GM18868 (cell line): ENCODE measurements around the gene IER3.

Experiments used
- ATAC-seq: cut with Tn5 transposase; IDR thresholded peaks from one replicate; pipeline ENCODE4 v1.9.1; 2021; ENCODE audit warnings: mild to moderate bottlenecking, moderate library complexity; ENCODE audit not compliant: unreplicated experiment

Gene IER3, protein sequence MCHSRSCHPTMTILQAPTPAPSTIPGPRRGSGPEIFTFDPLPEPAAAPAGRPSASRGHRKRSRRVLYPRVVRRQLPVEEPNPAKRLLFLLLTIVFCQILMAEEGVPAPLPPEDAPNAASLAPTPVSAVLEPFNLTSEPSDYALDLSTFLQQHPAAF

DNA sequence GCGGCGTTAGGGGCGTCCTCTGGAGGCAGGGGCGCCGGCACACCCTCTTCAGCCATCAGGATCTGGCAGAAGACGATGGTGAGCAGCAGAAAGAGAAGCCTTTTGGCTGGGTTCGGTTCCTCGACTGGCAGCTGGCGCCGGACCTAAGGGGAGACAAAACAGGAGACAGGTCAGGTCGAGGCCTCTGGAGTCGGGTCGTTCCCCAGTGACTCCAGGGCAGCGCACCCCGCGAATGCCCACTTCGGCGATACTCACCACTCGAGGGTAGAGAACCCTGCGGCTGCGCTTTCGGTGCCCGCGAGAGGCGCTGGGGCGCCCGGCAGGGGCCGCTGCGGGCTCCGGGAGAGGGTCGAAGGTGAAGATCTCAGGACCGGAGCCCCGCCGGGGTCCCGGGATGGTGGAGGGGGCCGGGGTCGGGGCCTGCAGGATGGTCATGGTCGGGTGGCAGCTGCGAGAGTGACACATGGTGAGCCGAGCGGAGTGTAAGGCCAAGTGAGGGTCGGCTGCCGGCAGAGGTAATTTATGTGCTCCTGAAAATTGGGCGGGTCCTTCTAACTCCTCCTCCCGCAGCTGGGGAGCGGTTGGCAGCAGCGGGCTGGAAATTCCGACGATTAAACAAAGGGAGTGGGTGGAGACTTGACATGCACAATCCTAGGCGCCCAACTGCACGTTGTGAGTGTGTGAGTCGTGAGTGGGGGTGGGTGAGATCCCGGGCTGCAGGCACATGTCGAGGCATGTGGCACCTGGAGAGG is at the start of gene IER3:
Gene IER3 (minus strand): TSS at position 494 of the 752 bp plus-strand sequence. CDS start 29 bp downstream, at position 465.
- peak; percentile 36 for ATAC-seq

DNA sequence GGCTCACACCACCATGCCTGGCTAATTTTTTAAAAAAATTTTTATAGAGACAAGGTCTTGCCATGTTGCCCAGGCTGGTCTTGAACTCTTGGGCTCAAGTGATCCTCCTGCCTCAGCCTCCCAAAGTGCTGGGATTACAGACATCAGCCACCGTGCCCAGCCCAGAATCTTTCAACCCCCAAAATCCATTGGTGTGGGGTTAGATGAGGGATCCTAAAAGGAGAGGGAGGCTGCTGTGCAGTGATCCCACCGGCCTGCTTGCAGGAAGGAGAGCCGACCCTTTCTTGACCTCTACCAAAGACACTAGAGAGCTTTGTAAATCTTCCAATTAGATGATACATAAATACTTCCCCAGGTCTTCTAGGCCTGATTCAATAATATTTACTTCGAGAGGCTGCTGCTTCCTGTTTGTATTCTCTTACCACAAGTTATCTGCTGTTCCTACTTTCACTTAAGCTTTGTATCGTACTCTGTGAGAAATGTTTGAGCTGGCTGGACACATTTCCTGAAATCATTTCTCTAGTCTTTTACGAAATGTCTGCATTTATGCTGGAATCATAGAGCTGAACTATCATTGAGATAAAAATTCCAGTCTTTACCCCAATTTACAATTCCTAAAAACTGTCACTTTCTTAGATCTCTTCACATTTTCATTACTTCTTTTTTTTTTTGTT is 49.3 kb upstream of the IER3 start:
- ATAC-seq, result no peak

DNA sequence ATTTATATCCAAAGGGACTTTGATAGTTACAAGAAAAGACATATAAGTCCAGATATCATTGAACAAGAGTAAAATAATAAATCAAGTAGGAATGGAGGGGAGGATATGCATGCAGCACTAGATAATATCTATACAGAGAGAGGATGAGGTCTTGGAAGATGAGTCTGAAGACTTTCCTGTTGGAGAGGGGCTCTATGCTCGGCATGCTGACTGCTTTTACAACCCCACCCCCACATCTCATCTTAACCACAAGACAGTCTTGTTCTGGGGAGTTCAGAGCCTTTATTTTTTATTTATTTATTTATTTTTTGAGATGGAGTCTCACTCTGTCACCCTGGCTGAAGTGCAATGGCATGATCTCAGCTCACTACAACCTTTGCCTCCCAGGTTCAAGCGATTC is 48.4 kb upstream of the IER3 start:
- ATAC-seq, result no peak

DNA sequence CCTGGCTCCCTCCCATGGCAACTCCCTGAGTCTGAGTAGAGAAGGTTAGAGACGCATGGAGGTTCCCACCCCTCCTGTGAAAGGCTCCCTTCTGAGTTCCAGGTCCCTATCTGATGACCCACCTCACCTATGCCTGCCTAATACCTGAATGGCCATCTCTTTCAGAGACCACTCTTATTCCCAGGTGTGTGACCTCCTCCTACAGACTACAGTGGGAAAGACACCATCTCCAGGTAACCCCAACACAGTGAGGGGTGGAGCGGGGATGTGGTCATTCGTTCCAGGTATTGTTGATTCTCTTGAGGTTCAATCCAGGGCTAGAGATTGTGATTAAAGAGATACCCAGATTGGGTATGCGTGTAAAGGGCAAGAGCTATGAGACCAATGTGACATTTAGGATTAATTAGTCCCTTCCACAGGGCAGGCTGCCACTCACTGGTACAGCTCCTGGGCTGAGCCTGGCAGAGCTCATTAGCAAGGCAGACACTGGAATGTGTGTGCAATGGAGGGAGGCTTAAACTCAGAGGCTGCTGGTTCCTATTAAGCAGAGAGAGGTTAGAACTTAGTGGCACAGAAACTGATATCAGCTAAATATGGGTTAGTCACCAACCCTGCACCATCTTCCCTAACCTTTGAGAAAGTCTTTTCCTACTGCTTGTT is 46.5 kb upstream of the IER3 start:
- no peak for ATAC-seq

DNA sequence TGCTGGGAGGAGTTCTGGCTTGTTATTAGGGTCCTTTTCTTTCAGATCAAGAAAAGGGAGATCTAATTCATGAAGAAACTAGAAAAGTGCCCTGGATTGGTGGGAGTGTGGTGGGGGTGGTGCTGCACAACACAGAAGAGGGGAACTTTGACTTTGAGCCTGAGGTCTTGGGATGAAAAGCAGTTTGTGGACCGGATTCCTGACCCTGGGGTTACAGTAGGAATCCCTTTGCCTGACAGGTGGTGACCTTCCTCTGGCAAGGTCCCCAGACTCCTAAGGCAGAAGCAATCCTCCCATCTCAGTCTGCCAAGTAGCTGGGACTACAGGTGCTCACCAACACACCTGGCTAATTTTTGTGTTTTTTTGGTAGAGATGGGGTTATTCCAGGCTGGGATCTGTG is 45.3 kb upstream of the IER3 start:
- ATAC-seq, result no peak

DNA sequence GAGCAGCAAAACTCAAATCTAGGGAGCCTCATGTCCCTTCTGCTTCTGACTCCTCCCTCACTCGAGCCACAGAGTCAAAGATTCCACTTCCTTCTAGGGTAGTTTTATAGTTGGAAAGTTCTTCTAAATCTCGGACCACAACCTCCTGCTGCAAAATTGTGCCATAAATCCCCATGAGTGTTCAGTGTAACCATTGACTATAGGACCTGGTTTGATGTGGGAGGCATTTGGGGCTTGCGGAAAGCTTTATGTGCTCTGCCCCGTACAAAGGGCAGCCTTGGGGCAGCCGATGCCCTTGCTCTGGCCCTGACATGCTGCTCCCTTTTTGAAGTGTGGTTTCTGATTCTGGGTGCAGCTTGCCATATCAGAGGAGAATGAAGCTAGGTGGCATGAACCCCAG is 43.6 kb upstream of the IER3 start:
- ATAC-seq, result no peak

DNA sequence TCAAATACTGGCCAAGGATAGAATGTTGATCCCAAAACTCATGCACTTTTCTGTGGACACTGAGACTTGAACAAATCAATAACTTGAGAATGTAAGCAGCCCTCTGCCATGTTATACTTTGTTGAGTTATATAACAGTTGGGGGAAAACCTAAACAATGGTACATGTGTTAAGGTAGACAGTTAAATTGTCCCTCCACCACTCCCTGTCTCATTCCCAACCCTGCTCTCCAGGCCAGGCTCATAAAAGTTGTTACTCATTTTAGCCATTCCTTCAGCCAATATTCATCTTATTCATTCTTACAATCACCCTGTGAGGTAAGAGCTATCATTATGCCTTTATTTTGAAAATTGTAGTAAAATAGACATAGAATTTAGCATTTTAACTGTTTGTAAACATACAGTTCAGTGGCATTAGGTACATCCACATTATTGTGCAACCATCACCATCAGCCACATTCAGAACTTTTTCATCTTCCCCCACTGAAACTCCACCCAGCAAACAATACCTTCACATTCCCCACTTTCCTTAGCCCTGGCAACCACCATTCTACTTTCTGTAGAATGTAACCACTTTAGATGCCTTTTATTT is 38.2 kb upstream of the IER3 start:
- no peak for ATAC-seq

DNA sequence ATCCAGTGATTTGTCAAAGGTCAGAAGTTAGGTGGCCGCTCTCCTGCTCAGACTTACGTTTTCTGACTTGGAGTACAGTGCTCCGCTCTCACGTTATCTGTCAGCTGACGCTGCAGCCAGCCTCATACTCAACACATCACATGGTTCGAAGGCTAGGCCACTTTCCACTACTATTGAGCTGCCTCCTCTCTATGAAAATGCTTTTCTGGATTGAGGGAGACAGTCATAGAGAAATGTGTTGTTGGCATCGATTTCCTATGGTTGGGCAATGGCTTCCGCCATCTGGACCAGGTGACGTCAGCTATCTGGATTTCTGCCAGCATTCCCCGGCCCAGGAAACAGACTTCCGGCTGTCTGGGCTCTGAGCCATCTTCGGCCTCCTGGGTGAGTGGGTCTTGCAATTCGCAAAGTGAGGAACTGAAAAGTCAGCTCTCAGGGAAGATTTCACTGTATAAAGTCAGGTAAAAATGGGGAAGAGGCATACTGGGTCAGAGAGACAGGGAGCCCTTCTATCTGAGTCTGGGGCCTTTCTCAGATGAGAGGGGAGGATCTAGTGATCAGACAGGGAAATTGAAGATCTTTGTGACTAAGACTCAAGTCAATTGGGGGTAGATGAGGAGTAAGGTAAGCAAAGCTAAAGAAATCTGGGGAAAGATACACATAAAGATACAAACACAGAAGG is 37.5 kb upstream of the IER3 start:
- ATAC-seq, result no peak

DNA sequence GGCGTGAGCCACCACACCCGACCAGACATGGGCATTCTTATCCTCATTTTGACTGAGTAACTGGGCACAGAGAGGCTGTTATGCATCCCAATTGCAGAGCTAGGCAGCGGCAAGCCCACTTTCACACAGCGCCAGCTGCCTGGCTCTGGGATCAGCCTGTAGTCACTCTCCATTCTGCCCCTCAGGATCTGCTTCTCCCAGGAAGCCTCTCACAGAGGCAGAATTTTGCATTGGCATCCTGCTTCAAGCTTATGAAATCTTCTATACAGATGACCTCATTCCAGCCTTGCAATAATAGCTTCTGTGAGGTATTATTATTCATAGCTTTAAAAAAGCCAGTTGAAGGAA is 37.0 kb upstream of the IER3 start:
- no peak for ATAC-seq

DNA sequence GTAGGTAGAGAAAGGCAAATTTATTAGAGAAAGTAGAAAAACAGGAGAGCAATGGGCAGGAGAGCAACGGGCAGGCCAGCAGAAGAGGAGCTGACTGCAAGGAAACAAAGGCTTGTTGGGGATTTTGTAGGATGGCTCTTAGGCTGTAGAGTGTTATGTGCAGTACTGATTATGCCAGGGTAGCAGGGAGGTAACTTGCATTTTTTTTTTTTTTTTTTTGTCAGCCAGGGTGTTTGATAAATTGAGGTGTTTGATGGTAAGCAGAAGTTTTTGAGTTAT is 36.2 kb upstream of the IER3 start:
- no peak for ATAC-seq

DNA sequence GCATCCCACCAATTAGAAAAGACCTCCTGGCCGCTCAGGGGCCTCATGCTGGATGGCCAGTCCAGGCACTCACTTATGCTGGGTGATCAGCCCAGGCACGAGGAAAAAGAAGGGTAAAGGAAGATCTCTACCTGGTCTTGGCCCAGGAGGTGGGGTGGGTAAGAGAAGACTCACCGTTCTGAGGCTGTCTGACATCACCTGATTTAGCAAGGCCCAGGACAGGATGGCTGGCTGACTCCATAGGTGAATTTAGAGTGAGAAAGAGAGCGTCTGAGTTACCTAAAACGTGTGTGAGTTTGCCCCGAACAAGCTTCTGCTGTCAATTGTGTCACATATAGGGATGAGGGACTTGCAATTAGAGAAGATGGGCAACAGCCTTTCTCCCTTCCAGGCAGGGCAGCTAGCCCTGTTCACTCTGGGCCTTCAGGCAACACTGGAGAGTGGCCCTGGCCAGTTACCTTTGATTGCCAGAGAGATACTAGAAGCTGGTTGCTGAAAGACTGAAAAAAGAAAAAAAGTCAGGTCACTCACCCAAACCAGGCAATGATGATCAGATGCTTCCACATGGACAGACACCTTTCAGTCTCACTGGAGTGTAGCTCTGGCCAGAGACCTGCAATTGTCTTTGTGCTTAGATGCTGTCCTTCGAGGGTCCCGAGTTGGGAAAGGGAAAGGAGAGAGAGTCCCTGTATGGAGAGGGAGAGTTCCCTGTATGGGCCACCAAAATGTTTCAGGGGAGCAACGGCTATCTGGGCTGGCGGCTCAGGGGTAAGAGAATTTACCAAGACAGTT is 35.7 kb upstream of the IER3 start:
- no peak for ATAC-seq

DNA sequence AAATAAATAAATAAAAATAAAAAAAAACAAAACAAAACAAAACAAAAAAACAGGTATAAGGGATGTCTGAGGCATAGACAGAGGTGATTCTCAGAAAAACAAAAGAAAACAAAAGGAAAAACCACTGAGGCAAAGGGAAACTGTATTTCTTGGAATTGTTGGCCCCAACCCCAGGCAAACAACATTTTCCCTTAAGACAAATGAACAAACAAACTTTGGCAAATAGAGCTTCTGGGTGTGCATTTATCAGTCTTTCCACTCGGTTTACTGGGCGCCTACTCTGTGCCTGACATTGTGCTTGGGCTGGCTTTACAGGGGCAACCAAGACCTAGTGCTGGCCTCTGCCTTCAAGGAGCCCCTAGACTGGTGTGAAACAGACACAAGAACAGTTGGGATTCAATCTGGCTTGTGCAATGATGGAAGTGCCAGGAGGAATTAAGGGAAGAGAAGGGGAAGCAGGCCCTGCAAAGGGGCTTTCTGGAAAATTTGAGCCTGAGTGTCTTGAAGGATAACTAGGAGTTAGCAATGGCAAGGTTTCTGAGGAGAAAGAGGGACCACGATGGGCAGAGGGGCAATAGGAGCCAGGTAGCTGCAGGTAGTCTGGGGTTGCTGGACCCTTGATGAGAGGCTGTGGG is 33.8 kb upstream of the IER3 start:
- no peak for ATAC-seq

DNA sequence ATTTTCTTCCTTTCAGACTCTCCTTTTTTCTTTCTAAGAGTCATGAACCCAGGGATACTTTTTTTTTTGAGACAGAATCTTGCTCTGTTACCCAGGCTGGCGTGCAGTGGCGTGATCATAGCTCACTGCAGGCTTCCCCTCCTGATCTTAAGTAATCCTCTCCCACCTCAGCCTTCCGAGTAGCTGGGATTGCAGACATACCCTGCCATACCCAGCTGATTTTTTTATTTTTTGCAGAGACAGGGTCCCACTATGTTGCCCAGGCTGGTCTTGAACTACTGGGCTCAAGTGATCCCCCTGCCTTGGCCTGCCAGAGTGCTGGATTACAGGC is 32.8 kb upstream of the IER3 start:
- no peak for ATAC-seq

DNA sequence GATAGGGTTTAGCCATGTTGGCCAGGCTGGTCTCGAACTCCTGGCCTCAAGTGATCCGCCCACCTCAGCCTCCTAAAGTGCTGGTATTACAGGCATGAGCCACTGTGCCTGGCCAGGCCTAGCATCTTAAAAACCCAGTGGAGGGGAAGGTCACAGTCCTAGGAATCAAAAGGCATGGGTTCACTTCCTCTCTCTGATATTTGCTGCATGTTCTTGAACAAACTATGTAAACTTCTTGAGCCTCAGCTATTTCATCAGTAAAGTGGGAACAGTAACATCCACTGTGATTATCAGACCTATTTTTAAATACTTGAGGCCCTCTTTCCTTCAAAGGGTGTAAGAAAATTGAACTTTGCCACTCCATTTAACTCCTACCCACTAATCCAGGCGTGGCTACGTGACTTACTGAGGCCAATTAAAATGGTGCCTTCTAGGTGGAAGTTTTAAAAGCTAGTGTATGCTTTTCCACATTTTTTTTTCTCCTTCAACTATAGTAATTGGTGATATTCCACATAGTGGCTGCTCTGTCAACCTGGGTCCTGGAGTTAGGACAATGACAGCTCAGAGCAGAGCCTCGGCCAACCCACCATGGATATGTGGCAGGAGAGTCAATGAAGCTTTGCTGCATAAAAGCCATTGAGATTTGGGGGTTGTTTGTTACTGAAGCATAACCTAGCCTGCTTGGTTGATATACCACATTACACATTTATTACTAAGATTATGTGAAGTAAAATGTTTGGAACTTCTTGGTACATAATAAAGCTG is 32.2 kb upstream of the IER3 start:
- no peak for ATAC-seq

DNA sequence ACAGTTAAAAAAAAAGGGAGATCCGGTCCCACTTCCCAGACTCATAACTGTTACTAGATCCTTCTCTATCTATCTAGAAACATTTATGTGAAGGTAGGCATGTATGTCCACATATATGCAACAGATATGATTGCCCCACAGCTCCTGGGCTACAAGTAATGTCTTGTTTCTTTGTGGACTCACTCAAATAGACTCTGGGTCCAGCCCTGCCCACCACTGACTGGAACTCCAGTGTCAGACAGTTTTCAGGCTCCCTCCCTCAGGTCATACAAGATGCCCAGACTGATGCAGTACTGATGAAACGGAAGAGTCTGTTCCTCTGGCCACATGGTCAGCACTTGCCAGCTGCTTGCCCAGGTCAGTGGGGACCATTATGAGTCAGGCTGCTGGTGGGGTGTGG is 30.8 kb upstream of the IER3 start:
- no peak for ATAC-seq

DNA sequence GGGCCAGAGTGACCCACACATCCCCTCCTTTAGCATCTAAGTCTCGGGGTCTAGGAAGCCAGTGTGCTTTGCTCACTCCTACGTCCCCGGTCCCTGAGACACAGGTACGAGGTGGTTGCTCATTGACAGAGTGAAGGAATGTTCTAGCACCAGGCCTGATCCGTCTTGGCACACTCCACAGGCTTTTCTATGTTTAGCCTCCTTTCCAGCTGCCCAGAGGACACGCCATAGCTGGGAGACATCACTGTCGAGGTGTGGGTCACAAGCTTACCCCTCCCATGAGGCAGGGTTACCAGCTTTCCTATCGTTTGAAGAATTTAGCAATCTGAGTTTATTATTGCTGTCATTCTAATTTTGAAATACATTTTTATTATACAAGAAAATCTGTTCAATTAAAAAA is 30.4 kb upstream of the IER3 start:
- ATAC-seq, result no peak

DNA sequence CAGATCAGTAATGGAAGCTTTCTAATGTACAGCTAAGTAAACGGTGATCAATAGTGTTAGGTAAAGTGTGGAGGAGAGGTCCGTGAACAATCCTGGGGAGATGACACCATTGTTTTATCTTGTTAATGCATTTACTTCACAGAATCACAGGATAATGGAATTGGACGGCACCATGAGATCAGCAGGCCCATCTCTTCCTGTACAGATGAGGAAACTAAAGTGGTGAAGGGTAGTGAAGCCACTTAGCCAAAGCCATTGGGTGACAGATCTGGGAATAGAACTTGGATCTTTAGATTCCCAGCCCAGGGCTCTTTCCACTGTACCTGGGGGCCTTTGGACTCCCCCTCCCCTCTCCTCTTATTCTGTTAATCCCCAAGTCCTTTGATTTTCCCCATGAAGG is 26.2 kb upstream of the IER3 start:
- ATAC-seq, result no peak

DNA sequence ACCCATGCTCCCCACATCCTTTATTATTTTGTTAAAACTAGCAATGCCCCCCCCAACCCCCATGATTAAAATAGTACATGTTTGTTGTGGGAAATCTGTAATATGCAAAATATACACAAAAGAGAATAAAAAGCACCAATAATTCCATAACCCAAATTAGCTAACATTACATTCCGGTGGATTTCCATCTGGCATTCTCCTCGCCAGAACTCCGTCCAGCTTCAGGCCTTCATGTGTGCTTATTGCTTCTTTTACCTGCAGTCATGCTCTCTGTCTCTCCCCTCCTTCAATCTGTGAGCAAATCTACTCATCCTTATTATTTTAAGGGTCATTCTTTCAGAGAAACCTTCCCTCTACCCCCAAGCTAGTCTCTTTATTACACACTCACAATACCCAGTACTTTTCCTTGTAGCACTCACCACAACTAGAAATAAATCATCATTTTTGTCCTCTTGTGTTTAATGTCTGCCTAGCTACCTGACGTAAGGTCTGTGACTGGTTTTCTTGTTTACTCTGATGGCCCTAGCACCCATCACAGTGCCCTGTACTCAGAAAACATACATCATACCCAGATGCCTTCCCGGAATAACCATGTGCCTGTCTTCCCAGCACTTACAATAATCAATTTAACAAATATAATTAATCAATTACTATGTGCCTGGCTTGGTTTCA is 25.6 kb upstream of the IER3 start:
- ATAC-seq, result no peak
